Hepatocyte (in vitro differentiated cells): Measurements from ENCODE around the gene SPECC1.

Experiments
- CTCF ChIP-seq: fragments of 200-600 bp; sonication (generic); IDR thresholded peaks from 2 replicates; pipeline ENCODE4 v1.5.1; 2016; ENCODE audit warnings: antibody characterized with exemption, mild to moderate bottlenecking; ENCODE audit not compliant: poor library complexity
- EZH2phosphoT487 ChIP-seq: fragments of 200-600 bp; sonication (generic); IDR thresholded peaks from one replicate; pipeline ENCODE4 v1.6.1; 2018; ENCODE audit warnings: antibody characterized with exemption, mild to moderate bottlenecking, low read depth, moderate library complexity; ENCODE audit not compliant: unreplicated experiment, severe bottlenecking

GRCh38 chr17:20143740-20144139 is 134.6 kb downstream of the SPECC1 start:
- TF ChIP-seq CTCF (no peak), EZH2phosphoT487 (no peak)
